Measurements from ENCODE around the gene TRPV3.

DNA sequence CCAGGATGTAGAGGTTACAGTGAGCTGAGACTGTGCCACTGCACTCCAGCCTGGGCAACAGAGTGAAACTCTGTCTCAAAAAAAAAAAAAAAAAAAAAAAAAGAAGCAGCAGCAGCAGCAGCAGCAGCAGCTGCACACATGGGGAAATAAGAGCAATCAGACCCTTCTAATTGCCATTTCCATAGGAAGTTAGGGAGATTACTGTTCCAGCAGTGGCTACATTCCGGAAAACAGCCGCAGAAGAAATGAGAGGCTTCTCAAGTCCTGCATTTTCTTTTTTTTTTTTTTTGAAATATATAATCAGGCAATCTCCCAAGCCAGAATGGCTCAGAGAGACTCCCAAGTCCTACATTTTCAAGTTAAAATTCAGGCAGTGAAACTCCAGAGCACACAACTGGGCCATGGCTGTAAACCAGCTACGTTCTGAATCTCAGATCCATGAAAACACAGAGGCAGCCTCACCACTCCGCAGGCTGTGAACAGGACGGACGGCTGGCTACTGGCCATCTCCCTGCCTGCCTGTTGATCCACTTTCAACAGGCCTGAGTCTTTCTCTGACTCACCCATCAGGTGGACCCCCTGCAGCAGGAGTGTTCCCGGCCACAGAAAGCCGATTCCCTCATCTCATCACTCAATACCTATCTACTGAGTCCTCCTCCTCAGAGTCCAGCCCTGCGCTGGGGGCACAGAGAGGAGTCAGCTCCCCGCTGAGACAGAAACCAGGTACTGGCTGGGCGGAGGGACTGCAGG lies 36.6 kb upstream of the TRPV3 start:
- TF ChIP-seq, protein P1, sequence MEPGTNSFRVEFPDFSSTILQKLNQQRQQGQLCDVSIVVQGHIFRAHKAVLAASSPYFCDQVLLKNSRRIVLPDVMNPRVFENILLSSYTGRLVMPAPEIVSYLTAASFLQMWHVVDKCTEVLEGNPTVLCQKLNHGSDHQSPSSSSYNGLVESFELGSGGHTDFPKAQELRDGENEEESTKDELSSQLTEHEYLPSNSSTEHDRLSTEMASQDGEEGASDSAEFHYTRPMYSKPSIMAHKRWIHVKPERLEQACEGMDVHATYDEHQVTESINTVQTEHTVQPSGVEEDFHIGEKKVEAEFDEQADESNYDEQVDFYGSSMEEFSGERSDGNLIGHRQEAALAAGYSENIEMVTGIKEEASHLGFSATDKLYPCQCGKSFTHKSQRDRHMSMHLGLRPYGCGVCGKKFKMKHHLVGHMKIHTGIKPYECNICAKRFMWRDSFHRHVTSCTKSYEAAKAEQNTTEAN (CRISPR knock-in tag; IDR thresholded peaks at IDR 0.05), result no peak
- TF ChIP-seq, protein P2, sequence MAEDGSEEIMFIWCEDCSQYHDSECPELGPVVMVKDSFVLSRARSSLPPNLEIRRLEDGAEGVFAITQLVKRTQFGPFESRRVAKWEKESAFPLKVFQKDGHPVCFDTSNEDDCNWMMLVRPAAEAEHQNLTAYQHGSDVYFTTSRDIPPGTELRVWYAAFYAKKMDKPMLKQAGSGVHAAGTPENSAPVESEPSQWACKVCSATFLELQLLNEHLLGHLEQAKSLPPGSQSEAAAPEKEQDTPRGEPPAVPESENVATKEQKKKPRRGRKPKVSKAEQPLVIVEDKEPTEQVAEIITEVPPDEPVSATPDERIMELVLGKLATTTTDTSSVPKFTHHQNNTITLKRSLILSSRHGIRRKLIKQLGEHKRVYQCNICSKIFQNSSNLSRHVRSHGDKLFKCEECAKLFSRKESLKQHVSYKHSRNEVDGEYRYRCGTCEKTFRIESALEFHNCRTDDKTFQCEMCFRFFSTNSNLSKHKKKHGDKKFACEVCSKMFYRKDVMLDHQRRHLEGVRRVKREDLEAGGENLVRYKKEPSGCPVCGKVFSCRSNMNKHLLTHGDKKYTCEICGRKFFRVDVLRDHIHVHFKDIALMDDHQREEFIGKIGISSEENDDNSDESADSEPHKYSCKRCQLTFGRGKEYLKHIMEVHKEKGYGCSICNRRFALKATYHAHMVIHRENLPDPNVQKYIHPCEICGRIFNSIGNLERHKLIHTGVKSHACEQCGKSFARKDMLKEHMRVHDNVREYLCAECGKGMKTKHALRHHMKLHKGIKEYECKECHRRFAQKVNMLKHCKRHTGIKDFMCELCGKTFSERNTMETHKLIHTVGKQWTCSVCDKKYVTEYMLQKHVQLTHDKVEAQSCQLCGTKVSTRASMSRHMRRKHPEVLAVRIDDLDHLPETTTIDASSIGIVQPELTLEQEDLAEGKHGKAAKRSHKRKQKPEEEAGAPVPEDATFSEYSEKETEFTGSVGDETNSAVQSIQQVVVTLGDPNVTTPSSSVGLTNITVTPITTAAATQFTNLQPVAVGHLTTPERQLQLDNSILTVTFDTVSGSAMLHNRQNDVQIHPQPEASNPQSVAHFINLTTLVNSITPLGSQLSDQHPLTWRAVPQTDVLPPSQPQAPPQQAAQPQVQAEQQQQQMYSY (CRISPR knock-in tag; IDR thresholded peaks at IDR 0.05), result no peak
